HG03135 (cell line): ENCODE results near the gene FANCC.

Experiments
- ATAC-seq: cut with Tn5 transposase; IDR thresholded peaks from one replicate; pipeline ENCODE4 v1.9.1; 2021; ENCODE audit warnings: mild to moderate bottlenecking, moderate library complexity; ENCODE audit not compliant: unreplicated experiment

Gene FANCC

DNA sequence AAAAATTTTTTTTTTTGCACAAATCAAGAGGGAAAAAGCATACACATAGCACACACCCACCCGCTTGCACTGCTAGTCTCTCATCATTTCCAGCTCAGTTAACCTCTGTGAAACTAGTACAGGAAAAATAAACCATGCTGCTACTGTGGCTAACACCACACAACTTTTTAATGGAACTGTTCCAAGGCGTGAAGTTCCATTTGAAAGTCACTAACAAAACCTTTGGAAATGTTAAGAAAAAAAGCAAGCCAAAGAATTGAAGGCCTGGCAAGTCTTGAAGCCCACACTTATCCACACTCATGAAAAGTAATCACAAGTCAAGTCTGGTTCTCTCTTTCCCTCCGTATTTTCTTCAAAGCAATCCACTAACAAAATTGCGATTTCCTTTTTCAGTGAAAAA, 116.3 kb downstream of the FANCC start:
- ATAC-seq: no peak

GRCh38 chr9:95197692-95198271, 119.7 kb downstream of the FANCC start:
- ATAC-seq: no peak

DNA sequence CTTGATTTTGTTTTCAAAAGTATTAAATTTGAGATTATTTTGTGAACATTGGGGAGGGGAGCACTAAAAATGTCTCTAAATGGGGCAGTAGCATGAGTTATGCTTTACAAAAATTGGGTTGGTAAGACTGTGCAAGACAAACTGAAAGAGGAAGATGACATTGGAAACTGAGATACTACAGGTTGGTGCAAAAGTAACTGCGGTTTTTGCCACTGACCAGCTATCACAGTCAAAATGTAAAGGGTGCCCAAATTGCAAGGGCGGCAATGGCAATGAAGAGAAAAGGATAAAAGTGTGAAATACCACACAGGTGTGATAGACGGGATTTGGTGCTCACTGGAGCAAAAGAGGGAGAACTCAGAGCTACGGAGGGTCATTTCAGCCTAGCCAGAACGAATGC, 124.0 kb downstream of the FANCC start:
- ATAC-seq: no peak

DNA sequence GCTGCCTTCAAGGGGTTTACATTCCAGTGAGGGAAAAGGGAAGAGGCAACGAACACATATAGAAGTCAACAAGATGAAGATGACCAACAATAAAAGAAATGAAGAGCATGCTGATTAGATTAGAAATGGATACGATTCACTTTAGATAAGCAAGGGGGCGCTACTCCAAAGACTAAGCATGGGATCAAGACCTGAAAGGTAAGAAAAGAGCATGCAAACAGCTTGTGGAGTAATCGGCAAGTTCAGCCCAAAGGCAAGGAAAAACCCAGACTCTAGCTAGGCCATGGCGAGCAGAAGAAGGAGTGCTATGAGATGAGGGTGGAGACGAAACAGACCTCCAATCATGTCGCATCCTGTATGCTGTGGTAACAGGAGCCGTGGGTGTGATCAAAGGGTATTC, 124.4 kb downstream of the FANCC start:
- ATAC-seq: no peak

- ATAC-seq: no peak
Measured at GRCh38 chr9:95192631-95193030, 124.9 kb downstream of the FANCC start.

- no peak for ATAC-seq
Measured at GRCh38 chr9:95190413-95190812, 127.1 kb downstream of the FANCC start.

GRCh38 chr9:95189251-95190098, 128.0 kb downstream of the FANCC start:
- no peak for ATAC-seq

- no peak for ATAC-seq
Measured at GRCh38 chr9:95188459-95188858, 129.1 kb downstream of the FANCC start.

DNA sequence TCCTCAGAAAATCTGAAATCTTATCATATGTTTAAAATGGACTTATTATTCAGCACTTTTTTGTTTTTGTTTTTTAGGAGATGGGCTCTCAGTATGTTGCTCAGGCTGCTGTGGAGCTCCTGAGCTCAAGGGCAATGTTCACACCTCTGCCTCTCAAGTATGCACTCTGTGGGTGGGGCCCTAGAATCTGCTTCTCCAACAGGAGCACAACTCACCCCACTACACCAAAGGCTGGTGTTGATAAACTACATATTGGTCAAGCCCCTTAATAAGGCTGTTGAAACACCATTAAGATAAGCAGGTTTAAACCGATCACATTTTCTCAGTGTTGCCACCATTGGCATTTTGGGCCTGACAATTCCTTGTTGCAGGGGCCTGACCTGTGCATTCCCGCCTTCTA, 131.6 kb downstream of the FANCC start:
- no peak for ATAC-seq

DNA sequence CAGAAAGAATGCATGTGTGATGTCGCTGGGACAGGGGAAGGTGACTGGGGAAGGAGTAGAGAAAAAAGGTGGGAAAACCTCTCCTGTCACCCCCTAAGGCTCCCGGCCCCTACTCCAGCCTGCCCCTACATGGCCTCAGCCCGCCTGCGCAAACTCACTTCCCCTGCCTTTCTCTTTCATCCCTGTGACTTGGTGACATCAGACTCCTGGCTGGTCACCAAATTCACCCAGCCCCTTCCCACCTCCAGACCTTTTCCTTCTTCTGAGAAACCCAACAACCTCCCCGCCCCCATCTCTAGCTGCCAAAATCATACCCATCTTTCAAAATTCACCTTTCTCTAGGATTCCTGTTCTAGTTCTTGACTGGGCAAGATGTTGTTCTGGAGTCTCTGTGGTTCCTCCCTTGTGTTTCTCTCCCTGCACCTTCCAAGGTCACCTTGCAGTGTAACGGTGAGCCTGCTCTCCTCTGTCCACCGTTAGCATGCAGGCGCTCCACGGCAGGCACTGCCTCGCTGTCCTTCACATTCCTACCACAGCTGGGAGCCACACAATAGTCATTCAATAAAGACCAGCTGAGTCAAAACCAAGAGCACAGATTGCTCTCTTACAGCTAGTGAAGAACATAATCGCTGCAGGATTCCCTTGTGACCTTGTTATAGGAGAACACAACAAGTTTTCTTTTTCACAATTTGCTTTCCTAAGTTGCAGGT, 134.5 kb downstream of the FANCC start:
- no peak for ATAC-seq

- ATAC-seq: no peak
Measured at GRCh38 chr9:95181835-95182234, 135.7 kb downstream of the FANCC start.

DNA sequence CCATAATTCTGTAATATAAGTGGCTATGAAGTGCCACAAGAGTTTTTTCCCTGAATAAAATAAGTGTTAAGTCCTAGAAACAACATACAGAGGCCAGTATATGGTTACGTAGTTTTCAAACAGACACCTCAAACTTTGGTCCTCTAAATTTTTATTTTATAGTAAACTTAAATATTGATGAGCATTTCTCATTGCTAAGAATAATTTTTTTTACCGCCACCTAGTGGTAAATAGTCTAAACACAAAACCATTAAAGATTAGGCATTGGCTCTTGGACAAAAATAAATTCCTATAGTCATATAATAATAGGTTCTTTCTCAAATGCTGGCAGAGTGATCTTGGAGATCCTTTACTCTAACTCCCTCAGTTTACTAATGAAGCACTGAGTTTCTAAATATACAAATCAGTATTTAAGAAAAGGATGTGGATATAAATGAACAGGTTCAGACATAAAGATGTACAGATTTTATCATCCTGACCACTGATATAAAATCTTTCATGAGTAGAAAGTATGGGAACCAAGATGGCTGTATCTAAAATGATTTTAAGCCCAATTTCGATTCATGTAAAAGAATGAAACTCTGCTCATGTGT, 136.2 kb downstream of the FANCC start:
- no peak for ATAC-seq

GRCh38 chr9:95177617-95178016, 139.9 kb downstream of the FANCC start:
- ATAC-seq: no peak

- no peak for ATAC-seq
Measured at GRCh38 chr9:95176755-95177319, 140.7 kb downstream of the FANCC start.

DNA sequence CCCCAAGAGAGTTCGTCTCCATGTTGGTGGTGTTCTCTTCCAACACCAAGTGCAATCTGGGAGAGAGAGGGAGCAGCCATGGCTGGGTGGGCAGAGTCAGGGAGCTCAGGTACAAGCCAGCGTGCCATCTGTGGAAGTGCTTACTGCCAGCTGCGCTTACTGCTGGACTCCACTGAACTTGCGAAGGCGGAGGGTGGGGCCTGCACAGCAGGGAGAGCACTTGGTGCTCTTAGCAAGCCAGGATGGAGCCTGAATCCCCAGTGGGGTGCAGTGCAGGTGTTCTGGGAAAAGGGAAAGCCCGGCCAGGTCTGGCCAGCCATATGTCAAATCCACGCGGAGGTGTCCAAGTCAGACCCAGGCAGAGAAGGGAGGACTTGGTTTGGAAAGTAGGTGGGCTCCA, 142.0 kb downstream of the FANCC start:
- ATAC-seq: no peak

DNA sequence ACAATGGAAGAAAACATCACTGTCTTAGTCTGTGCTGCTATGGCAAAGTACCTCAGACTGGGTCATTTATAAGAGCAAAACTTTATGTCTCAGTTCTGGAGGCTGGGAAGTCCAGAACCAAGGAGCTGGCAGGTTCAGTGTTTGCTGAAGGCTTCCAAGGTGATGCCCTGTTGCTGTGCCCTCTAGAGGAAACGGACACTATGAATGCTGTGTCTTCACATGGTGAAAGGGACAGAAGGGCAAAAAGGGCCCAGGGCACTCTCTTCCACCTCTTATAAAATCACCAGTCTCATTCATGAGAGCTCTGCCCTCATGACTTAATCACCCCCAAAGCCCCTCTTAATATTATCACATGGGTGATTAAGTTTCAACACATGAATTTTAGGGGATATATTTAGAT, 143.5 kb downstream of the FANCC start:
- ATAC-seq: no peak

GRCh38 chr9:95171596-95171995, 145.9 kb downstream of the FANCC start:
- no peak for ATAC-seq

- no peak for ATAC-seq
Measured at GRCh38 chr9:95171001-95171400, 146.5 kb downstream of the FANCC start.

- ATAC-seq: no peak
Measured at GRCh38 chr9:95167998-95168397, 149.5 kb downstream of the FANCC start.

GRCh38 chr9:95165004-95165403, 152.5 kb downstream of the FANCC start:
- no peak for ATAC-seq

DNA sequence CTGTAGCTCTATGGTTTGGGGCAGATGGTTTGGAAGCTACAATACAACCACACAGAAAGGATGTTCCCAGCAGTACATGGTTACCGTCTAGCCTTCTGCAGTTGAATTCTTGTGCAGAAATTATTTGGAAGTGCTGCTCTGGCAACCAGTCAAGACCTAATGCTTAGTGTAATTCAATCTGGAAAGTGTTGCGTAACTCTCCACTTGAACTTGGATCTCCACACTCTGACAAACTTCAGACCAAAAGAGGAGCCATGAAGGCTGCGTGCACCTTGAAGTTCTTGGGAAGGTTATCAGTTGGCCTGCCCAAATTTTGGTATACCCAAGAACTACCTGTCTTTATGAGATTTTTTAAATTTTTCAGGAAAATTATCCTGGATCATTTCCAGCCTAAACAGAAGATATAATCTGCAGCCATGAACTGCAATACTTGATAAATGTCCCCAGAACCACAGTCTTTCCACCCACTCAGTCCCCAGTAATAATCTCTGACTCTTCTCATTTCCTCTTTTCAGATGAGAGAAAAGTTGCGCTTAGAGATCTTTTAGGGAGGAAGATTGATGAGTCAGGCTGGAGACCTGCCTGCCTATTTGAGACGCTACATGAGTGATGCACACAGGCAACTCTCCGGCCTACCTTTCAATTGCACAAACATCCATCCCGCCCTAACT, 159.9 kb downstream of the FANCC start:
- ATAC-seq: peak; percentile 75
